Measurements from ENCODE around the gene TBC1D22B. TPM values are rescaled to one million over a fixed set of nuclear protein-coding genes. Genes with fewer than 3 reads are reported as not detected.

Gene TBC1D22B
- total and polyA plus RNA-seq, 9 of the 15 experiments (the other 6 are each of a cell fraction or from before 2014, with no cell fraction given) = 4.8 to 24.2 (median 13.5) TPM

DNA sequence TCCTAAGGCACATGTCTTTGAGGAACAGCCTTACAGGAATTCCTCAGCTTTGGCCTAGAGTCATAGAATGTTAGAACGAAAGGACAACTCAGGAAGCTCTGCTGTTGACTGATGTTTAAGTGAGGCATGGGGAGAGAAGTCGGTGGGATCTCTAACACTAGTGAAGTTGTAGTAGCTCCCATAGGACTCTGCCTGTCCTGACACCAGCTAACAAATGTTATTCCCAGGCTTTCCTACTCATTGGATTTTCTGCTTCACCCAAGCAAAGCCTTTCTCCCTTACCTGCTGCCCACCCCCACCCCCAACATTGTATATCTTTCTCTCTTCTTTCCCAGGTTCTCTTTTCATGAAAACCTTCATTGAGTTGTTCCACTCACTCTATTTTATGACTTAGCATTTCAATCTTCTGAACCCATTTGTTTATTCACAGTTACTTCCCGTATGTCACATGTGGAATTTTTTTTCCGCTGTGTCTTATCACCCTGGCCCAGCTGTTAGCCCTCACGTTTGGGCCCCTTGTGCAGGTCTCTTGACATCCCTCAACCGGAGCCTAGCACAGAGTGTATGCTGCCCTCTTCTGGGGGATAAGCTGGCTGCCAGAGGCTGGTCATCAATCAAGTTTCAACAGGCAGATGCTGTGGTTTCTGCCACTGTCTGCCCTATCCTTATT lies 57.0 kb downstream of the TBC1D22B start (continued):
- peak; percentile 94 for TF ChIP-seq REST (IDR thresholded peaks at IDR 0.05; ENCODE audit: borderline replicate concordance)
- no peak for TF ChIP-seq REST (CRISPR knock-in tag; IDR thresholded peaks at IDR 0.05; ENCODE audit: low read depth)
- TF ChIP-seq KHSRP (IDR thresholded peaks at IDR 0.05) = peak; percentile 92
- no peak; the same call in 1 of the 2 replicates for TF ChIP-seq EGR1 (conservative IDR thresholded peaks at IDR 0.05)
- TF ChIP-seq FOXK1 (CRISPR knock-in tag; IDR thresholded peaks at IDR 0.05; ENCODE audit: borderline replicate concordance) = no peak
- peak; percentile 87 for TF ChIP-seq L3MBTL2 (IDR thresholded peaks at IDR 0.05)
- TF ChIP-seq SMAD3 (CRISPR knock-in tag; conservative IDR thresholded peaks at IDR 0.05) = peak; percentile 71; the same call in 1 of the 2 replicates
- peak; percentile 98 for TF ChIP-seq POLR2AphosphoS5 (IDR thresholded peaks at IDR 0.05; ENCODE audit: control insufficient read depth, insufficient read depth, low read depth, low read length)
- TF ChIP-seq ZSCAN32 (CRISPR knock-in tag; IDR thresholded peaks at IDR 0.05) = no peak
- peak; percentile 74; the same call in 1 of the 2 replicates for TF ChIP-seq ZBTB2 (IDR thresholded peaks at IDR 0.05)
- TF ChIP-seq JUNB (CRISPR knock-in tag; conservative IDR thresholded peaks at IDR 0.05) = no peak
- no peak for TF ChIP-seq TFAM (CRISPR knock-in tag; conservative IDR thresholded peaks at IDR 0.05)
- TF ChIP-seq GTF2A2 (tag; IDR thresholded peaks at IDR 0.05) = peak; percentile 56; the same call in 1 of the 2 replicates
- peak; percentile 83 for TF ChIP-seq CREM (IDR thresholded peaks at IDR 0.05; ENCODE audit: low read depth)
- no peak for TF ChIP-seq RBM25 (IDR thresholded peaks at IDR 0.05; ENCODE audit: low read depth, low read length, severe bottlenecking)
- peak; percentile 87 for TF ChIP-seq ZNF24 (IDR thresholded peaks at IDR 0.05)
- TF ChIP-seq XRCC5 (IDR thresholded peaks at IDR 0.05; ENCODE audit: low read depth, low read length) = peak; percentile 91
- peak; percentile 97 for TF ChIP-seq ZNF175 (CRISPR knock-in tag; IDR thresholded peaks at IDR 0.05; ENCODE audit: low read depth)
- peak; percentile 100 for TF ChIP-seq BHLHE40 (IDR thresholded peaks at IDR 0.05; ENCODE audit: low read length)
- TF ChIP-seq ZNF586 (CRISPR knock-in tag; conservative IDR thresholded peaks at IDR 0.05) = 0 out of 2 replicates have a peak, but pooled peaks have one; percentile 11
- TF ChIP-seq HDAC6 (IDR thresholded peaks at IDR 0.05; ENCODE audit: low read depth, low read length) = no peak
- TF ChIP-seq BCOR (IDR thresholded peaks at IDR 0.05) = peak; percentile 94
- no peak; the same call in 1 of the 2 replicates for TF ChIP-seq NCOA6 (IDR thresholded peaks at IDR 0.05)
